SK-N-SH (cell line): ENCODE results near the gene C10orf90. TPM values are rescaled to one million over a fixed set of nuclear protein-coding genes. Genes with fewer than 3 reads are reported as not detected.

Experiments
- CTCF ChIA-PET: fragments of 300-600, 350-600 bp; formaldehyde crosslinking; extraction: SDS; loops from one replicate; lab custom pipeline; 2021; lab: Yijun Ruan, JAX
- POLR2A ChIA-PET: fragments of 350-600 bp; sonication (Branson Sonifier 250); formaldehyde crosslinking; extraction: SDS; loops from one replicate; lab custom pipeline; 2020; ENCODE audit warnings: antibody characterized with exemption, inconsistent platforms; lab: Yijun Ruan, JAX
- DNase-seq: peaks from one replicate; pipeline ENCODE4 v3.0.0; 2012
- H2AFZ ChIP-seq: fragments of 200-600 bp; sonication (generic); 2 replicates; pipeline ENCODE4 v1.8.1; 2016; ENCODE audit warnings: antibody characterized with exemption, mild to moderate bottlenecking, low read depth
- H3F3A ChIP-seq: fragments of 200-600 bp; sonication (generic); replicated peaks from 2 replicates; pipeline ENCODE3; 2016; ENCODE audit warnings: antibody characterized with exemption, mild to moderate bottlenecking; ENCODE audit not compliant: insufficient read depth
- H3K27ac ChIP-seq, 2 experiments: fragments of 200-500 bp in 1 of 2; fragments of 200-600 bp in 1 of 2; sonication (Bioruptor generic) in 1 of 2; sonication (generic), shearing (Covaris generic) in 1 of 2; 2 replicates each; pipeline versions ENCODE4 v1.5.1 to v1.6.1; 2014 to 2016; ENCODE audit warnings: low read depth in 2 of 2, inconsistent platforms in 1 of 2, low read length in 1 of 2, mild to moderate bottlenecking in 1 of 2, mixed read lengths in 1 of 2
- H3K27me3 ChIP-seq: fragments of 200-600 bp; sonication (generic), shearing (Covaris generic); 2 replicates; pipeline ENCODE4 v1.6.1; 2016; ENCODE audit warnings: mixed run types; ENCODE audit not compliant: insufficient read depth
- H3K36me3 ChIP-seq, 2 experiments: fragments of 200-500 bp in 1 of 2; fragments of 200-600 bp in 1 of 2; sonication (Bioruptor generic) in 1 of 2; sonication (generic) in 1 of 2; replicated peaks in 1 of 2; 2 replicates each; pipeline versions ENCODE3 to v1.5.1; 2014 to 2016; ENCODE audit warnings: low read length in 1 of 2, mild to moderate bottlenecking in 1 of 2; ENCODE audit not compliant: insufficient read depth in 2 of 2, control insufficient read depth in 1 of 2
- H3K4me1 ChIP-seq, 2 experiments: fragments of 200-500 bp in 1 of 2; fragments of 200-600 bp in 1 of 2; sonication (Bioruptor generic) in 1 of 2; sonication (generic), shearing (Covaris generic) in 1 of 2; 2 replicates each; pipeline versions ENCODE4 v1.5.1 to v1.6.1; 2014 to 2016; ENCODE audit warnings: low read depth in 1 of 2, low read length in 1 of 2, mixed run types in 1 of 2; ENCODE audit not compliant: insufficient read depth in 2 of 2, control insufficient read depth in 1 of 2
- H3K4me2 ChIP-seq: fragments of 200-600 bp; sonication (generic), shearing (Covaris generic); 2 replicates; pipeline ENCODE4 v1.6.1; 2017; ENCODE audit warnings: mixed run types
- H3K4me3 ChIP-seq, 2 experiments: fragments of 200-500 bp in 1 of 2; fragments of 200-600 bp in 1 of 2; sonication (Bioruptor generic) in 1 of 2; sonication (generic), shearing (Covaris generic) in 1 of 2; 2 replicates each; pipeline versions ENCODE4 v1.5.1 to v1.8.1; 2014 to 2016; ENCODE audit warnings: low read depth in 2 of 2, inconsistent platforms in 1 of 2, low read length in 1 of 2, mild to moderate bottlenecking in 1 of 2, mixed read lengths in 1 of 2, moderate library complexity in 1 of 2
- H3K79me2 ChIP-seq: fragments of 200-600 bp; sonication (generic); 2 replicates; pipeline ENCODE4 v1.8.1; 2017; ENCODE audit warnings: mild to moderate bottlenecking; ENCODE audit not compliant: insufficient read depth
- H3K9ac ChIP-seq: fragments of 200-600 bp; sonication (generic); 2 replicates; pipeline ENCODE4 v1.6.1; 2017; ENCODE audit warnings: mixed run types
- H3K9me2 ChIP-seq: fragments of 200-600 bp; sonication (generic); 2 replicates; pipeline ENCODE4 v1.6.1; 2017; ENCODE audit warnings: mixed run types
- H3K9me3 ChIP-seq: fragments of 200-600 bp; sonication (generic); 2 replicates; pipeline ENCODE4 v1.6.1; 2017; ENCODE audit warnings: mixed run types, mild to moderate bottlenecking, moderate library complexity
- H4K20me1 ChIP-seq: fragments of 200-600 bp; sonication (generic); 2 replicates; pipeline ENCODE4 v1.6.1; 2017; ENCODE audit warnings: mild to moderate bottlenecking, mixed run types; ENCODE audit not compliant: insufficient read depth
- CHD2 ChIP-seq: fragments of 150-350 bp; IDR thresholded peaks from 2 replicates; pipeline ENCODE4 v1.6.1; 2018; ENCODE audit warnings: low read length; ENCODE audit not compliant: partially characterized antibody
- FOXM1 ChIP-seq: IDR thresholded peaks from 2 replicates; pipeline ENCODE4 v1.4.0; 2012; ENCODE audit warnings: low read depth, mild to moderate bottlenecking
- MEF2A ChIP-seq: IDR thresholded peaks from 2 replicates; pipeline ENCODE4 v1.4.0; 2012; ENCODE audit warnings: low read depth, borderline replicate concordance
- MXI1 ChIP-seq: IDR thresholded peaks from 2 replicates; pipeline ENCODE4 v1.6.1; 2012; ENCODE audit warnings: mild to moderate bottlenecking, low read depth, low read length, improper control_type of control experiment
- PBX3 ChIP-seq: IDR thresholded peaks from 2 replicates; pipeline ENCODE4; 2012
- SMC3 ChIP-seq: IDR thresholded peaks from 2 replicates; pipeline ENCODE4 v1.6.1; 2012; ENCODE audit warnings: low read depth, low read length, improper control_type of control experiment
- TAF1 ChIP-seq: IDR thresholded peaks from 2 replicates; pipeline ENCODE4 v1.6.1; 2012; ENCODE audit warnings: low read depth, mild to moderate bottlenecking, low read length, moderate library complexity, borderline replicate concordance
- WGBS: methylation state at CpG from one replicate; pipeline ENCODE4 v1.1.6; 2017; ENCODE audit warnings: low lambda C conversion rate; 5-methylcytosine and 5-hydroxymethylcytosine counted together
- polyA plus RNA-seq, 3 experiments: library from polyadenylated mRNA; depleted of rRNA; stranded (reverse); fragments of >200 nt; gene quantifications; 2 replicates each; pipeline ENCODE4 v1.2.3, GENCODE V29; 2012
- TF ChIP-seq, protein P1 (sequence below): IDR thresholded peaks from 2 replicates; pipeline ENCODE4 v1.6.1; 2012; ENCODE audit warnings: mild to moderate bottlenecking, low read depth, low read length, moderate library complexity
- TF ChIP-seq, protein P2 (sequence below): fragments of 150-350 bp; IDR thresholded peaks from 2 replicates; pipeline ENCODE4 v1.6.1; 2016; ENCODE audit warnings: mild to moderate bottlenecking, low read depth, low read length

Gene C10orf90
- polyA plus RNA-seq, 1 of the 3 experiments (the other 2 are of a cell fraction): 0.21 TPM

DNA sequence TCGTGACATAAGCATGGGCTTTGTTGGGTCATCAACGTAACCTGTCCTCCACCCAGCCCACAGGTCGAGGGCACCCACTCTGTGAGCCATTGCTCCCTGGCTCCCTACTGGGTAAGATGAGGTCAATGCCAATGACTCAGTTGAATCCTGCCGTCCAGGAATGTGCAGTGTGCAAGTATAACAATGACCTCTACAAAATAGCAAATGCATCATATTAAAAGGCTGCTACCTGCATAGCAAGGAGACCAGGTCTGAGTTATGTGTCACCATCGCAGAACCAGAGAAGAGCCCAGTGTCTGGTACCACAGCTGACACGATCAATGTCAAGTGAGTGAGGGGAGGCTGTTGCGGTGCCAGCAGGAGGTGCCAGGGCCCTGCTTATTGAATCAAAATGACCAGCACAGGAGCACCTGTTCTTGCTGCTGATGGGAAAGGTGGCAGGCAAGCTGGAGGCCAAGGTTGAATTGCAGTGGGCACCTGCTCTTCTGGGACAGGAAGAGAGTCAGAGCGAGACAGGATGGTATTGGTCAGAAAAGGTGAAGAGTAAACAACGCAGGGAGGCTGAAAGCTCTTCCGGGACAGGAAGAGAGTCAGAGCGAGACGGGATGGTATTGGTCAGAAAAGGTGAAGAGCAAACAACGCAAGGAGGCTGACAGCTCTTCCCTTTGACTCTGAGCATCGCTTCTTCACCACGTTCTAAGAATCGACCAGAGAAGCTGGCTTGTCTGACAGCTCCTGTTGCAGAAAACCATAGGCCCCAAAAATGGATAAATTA lies 173.5 kb downstream of the C10orf90 start (continued):
- TF ChIP-seq, protein P1, sequence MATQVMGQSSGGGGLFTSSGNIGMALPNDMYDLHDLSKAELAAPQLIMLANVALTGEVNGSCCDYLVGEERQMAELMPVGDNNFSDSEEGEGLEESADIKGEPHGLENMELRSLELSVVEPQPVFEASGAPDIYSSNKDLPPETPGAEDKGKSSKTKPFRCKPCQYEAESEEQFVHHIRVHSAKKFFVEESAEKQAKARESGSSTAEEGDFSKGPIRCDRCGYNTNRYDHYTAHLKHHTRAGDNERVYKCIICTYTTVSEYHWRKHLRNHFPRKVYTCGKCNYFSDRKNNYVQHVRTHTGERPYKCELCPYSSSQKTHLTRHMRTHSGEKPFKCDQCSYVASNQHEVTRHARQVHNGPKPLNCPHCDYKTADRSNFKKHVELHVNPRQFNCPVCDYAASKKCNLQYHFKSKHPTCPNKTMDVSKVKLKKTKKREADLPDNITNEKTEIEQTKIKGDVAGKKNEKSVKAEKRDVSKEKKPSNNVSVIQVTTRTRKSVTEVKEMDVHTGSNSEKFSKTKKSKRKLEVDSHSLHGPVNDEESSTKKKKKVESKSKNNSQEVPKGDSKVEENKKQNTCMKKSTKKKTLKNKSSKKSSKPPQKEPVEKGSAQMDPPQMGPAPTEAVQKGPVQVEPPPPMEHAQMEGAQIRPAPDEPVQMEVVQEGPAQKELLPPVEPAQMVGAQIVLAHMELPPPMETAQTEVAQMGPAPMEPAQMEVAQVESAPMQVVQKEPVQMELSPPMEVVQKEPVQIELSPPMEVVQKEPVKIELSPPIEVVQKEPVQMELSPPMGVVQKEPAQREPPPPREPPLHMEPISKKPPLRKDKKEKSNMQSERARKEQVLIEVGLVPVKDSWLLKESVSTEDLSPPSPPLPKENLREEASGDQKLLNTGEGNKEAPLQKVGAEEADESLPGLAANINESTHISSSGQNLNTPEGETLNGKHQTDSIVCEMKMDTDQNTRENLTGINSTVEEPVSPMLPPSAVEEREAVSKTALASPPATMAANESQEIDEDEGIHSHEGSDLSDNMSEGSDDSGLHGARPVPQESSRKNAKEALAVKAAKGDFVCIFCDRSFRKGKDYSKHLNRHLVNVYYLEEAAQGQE: no peak
- TF ChIP-seq CHD2: no peak

DNA sequence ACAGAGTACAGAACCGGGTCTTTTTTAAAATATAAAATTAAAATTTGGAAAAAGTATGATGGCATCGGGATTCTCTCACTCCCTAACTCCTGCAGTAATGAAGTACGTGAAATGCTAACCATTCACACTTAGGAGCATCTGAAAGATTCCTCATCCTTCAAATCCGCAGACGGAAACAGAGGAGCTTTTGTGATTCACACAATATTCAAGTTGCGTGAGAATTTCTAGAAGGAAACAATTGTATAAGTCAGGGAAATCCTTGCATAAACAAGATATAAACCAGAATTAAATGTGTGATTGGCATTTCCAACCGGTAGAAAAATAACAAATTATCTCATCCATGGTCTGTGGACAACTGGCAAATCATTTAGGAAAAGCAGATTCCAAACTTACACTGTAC lies 179.0 kb downstream of the C10orf90 start:
- POLR2A ChIA-PET: no interaction called here

More for the DNA sequence above, 179.0 kb downstream of the C10orf90 start:
- Histone ChIP-seq H4K20me1 (no peaks in the 10 kb centered on the region), H3K36me3 (no peaks in the 10 kb centered on the region), H3K9me3 (peaks cover 11% of the 10 kb centered on the region), H3K4me1 (no peaks in the 10 kb centered on the region), H3K9me2 (no peaks in the 10 kb centered on the region), H3F3A (no peaks in the 10 kb centered on the region), H3K27ac (no peak overlapping the region), H3K27me3 (no peaks in the 10 kb centered on the region; the same call in 1 of the 2 replicates), H3K9ac (no peak overlapping the region), H3K79me2 (no peaks in the 10 kb centered on the region), H3K4me3 (no peak overlapping the region), H2AFZ (no peak overlapping the region), H3K4me2 (no peak overlapping the region)
- 80% methylated on average over 7 of the region's 7 CpGs for WGBS
- CTCF ChIA-PET: no interaction called here
- DNase-seq: no peak
- no peak for TF ChIP-seq CHD2
- TF ChIP-seq MXI1: no peak
- no peak for TF ChIP-seq MEF2A
- TF ChIP-seq, protein P1: no peak
- no peak for TF ChIP-seq SMC3
- TF ChIP-seq FOXM1: no peak
- TF ChIP-seq TAF1: no peak
- TF ChIP-seq, protein P2, sequence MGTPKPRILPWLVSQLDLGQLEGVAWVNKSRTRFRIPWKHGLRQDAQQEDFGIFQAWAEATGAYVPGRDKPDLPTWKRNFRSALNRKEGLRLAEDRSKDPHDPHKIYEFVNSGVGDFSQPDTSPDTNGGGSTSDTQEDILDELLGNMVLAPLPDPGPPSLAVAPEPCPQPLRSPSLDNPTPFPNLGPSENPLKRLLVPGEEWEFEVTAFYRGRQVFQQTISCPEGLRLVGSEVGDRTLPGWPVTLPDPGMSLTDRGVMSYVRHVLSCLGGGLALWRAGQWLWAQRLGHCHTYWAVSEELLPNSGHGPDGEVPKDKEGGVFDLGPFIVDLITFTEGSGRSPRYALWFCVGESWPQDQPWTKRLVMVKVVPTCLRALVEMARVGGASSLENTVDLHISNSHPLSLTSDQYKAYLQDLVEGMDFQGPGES: no peak
- TF ChIP-seq PBX3: no peak
- TF ChIP-seq, all 33 proteins: peak for 0
